ENCODE data around the gene HECTD1. TPM values are rescaled to one million over a fixed set of nuclear protein-coding genes. Genes with fewer than 3 reads are reported as not detected.

HECTD1 gene
- total and polyA plus RNA-seq, 10 of the 15 experiments (the other 5 are each of a cell fraction or from before 2014, with no cell fraction given), result 27.3 to 116 (median 57.7) TPM

- ChIA-PET POLR2A (interaction anchor here (0.6 kb wide), 1 partner anchor 65 kb away, joined by 3 read pairs; no protein-coding TSS in a partner anchor), SMC1A (ENCODE audit: uncharacterized antibody, unreplicated experiment) (interaction anchor here (0.6 to 2.0 kb wide), 7 partner anchors 9 to 203 kb away, joined by 3 to 6 read pairs (median 3); no protein-coding TSS in a partner anchor), RAD21 (ENCODE audit: unreplicated experiment) (no interaction called here), CTCF (no interaction called here)
- no peak overlapping the region for H2AFZ ChIP-seq (ENCODE audit: control insufficient read depth, low read depth, low read length)
- in situ Hi-C loops (cut with MboI), result no loop called here
- ATAC-seq (no peak), DNase-seq (ENCODE audit: low read depth, low spot score) (no peak), FAIRE-seq (no peak)
- H3K9me3 ChIP-seq (replicated peaks; ENCODE audit: control insufficient read depth, insufficient read depth, low read length), result no peaks in the 10 kb centered on the region
- TF ChIP-seq GATAD2B (conservative IDR thresholded peaks at IDR 0.05; ENCODE audit: low read depth) (no peak), HDAC2 (IDR thresholded peaks at IDR 0.05) (no peak), BACH1 (IDR thresholded peaks at IDR 0.05; ENCODE audit: borderline replicate concordance) (no peak), WRNIP1 (IDR thresholded peaks at IDR 0.05; ENCODE audit: borderline replicate concordance, low read depth, low read length) (no peak), SUZ12 (IDR thresholded peaks at IDR 0.05; ENCODE audit: unreplicated experiment) (no peak), CBX5 (IDR thresholded peaks at IDR 0.05; ENCODE audit: low read depth) (no peak), LARP7 (IDR thresholded peaks at IDR 0.05) (no peak), FOXM1 (IDR thresholded peaks at IDR 0.05; ENCODE audit: low read depth, low read length) (no peak), CEBPB (IDR thresholded peaks at IDR 0.05; ENCODE audit: borderline replicate concordance in 1 of 2, low read depth in 2 of 2, low read length in 2 of 2) (no peak), JUND (IDR thresholded peaks at IDR 0.05; ENCODE audit: low read depth, low read length) (no peak), RB1 (IDR thresholded peaks at IDR 0.05; ENCODE audit: borderline replicate concordance) (no peak), EED (IDR thresholded peaks at IDR 0.05; ENCODE audit: low read depth) (no peak), GABPA (IDR thresholded peaks at IDR 0.05; ENCODE audit: low read depth) (no peak), BCLAF1 (IDR thresholded peaks at IDR 0.05) (no peak), MXI1 (IDR thresholded peaks at IDR 0.05; ENCODE audit: low read depth, low read length) (no peak), HDAC6 (IDR thresholded peaks at IDR 0.05; ENCODE audit: unreplicated experiment) (no peak), ELK1 (IDR thresholded peaks at IDR 0.05; ENCODE audit: low read depth, low read length) (no peak), NBN (IDR thresholded peaks at IDR 0.05) (no peak), HCFC1 (IDR thresholded peaks at IDR 0.05; ENCODE audit: low read length) (no peak)
- TF ChIP-seq, protein P1, sequence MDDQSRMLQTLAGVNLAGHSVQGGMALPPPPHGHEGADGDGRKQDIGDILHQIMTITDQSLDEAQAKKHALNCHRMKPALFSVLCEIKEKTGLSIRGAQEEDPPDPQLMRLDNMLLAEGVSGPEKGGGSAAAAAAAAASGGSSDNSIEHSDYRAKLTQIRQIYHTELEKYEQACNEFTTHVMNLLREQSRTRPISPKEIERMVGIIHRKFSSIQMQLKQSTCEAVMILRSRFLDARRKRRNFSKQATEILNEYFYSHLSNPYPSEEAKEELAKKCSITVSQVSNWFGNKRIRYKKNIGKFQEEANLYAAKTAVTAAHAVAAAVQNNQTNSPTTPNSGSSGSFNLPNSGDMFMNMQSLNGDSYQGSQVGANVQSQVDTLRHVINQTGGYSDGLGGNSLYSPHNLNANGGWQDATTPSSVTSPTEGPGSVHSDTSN (IDR thresholded peaks at IDR 0.05; ENCODE audit: insufficient replicate concordance, low read depth, low read length), result no peak
- no peaks in the 10 kb centered on the region for H3K27me3 ChIP-seq (replicated peaks in 1 of 2; ENCODE audit: control insufficient read depth in 2 of 2, insufficient read depth in 2 of 2, low read length in 1 of 2)
- H3K27ac ChIP-seq (ENCODE audit: control insufficient read depth, insufficient read depth), result no peak overlapping the region
- H3K4me1 ChIP-seq (ENCODE audit: control insufficient read depth, insufficient read depth, low read length), result no peaks in the 10 kb centered on the region
- H3K4me3 ChIP-seq, result no peak overlapping the region
- no peak overlapping the region for H3K4me2 ChIP-seq (ENCODE audit: control insufficient read depth, insufficient read depth)
- BruUV-seq (replicated peaks), result no TSS peak
- no peaks in the 10 kb centered on the region for H4K20me1 ChIP-seq (ENCODE audit: control insufficient read depth, insufficient read depth)
- WGBS (ENCODE audit: insufficient coverage, insufficient replicate concordance, low lambda C conversion rate, missing lambda C conversion rate), result 95% methylated on average over 3 of the region's 3 CpGs
- intact Hi-C loops (cut with micrococcal nuclease; ENCODE audit: unreplicated experiment), result no loop called here
- peaks cover 2% of the 10 kb centered on the region for H3K79me2 ChIP-seq (ENCODE audit: control insufficient read depth, insufficient read depth, low read length)
- no peak overlapping the region for H3K9ac ChIP-seq (ENCODE audit: control insufficient read depth, insufficient read depth, low read length)
- peaks cover 0 to 4% of the 10 kb centered on the region in 2 experiments; a peak in 1 of 4 replicates for H3K36me3 ChIP-seq (ENCODE audit: control insufficient read depth in 2 of 2, insufficient read depth in 2 of 2, low read length in 1 of 2)
Measured at GRCh38 chr14:31180299-31181051, 27.1 kb downstream of the HECTD1 start.
